ENCODE data around the gene HAUS7. TPM values are rescaled to one million over a fixed set of nuclear protein-coding genes. Genes with fewer than 3 reads are reported as not detected.

HAUS7 gene
- total RNA-seq, 1 experiment from 2014 or later = 28.9 TPM

DNA sequence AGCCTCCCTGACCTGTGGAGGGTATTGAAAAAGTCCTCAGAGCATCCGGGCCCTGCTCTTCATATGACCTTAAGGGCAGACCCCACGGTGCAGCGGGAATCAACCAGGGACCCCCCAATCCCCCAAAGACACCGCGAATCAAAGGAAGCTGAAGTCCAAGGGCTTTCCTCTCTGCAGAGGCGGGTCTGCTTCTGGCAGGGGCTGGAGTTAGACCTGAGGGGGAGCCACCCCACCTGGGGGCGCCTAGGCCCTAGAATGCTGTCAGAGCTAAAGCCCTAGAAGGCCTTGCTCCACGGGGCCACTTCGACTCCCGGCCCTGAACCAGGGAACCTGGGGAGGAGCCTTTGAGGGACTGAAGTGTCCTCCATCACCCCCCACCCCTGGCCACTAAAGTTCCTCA is 2.8 kb upstream of the HAUS7 start:
- no TSS peak for BruUV-seq (replicated peaks)

More for the DNA sequence above, 2.8 kb upstream of the HAUS7 start:
- Histone ChIP-seq H3K79me2 (ENCODE audit: insufficient read depth, low read length) (peaks cover 8% of the 10 kb centered on the region), H3K27me3 (ENCODE audit: insufficient read depth, low read length) (no peaks in the 10 kb centered on the region), H3K27ac (ENCODE audit: low read depth, low read length) (no peak overlapping the region), H3K4me1 (ENCODE audit: control insufficient read depth in 1 of 2, insufficient read depth in 2 of 2, low read length in 2 of 2) (peaks cover 0 to 5% of the 10 kb centered on the region in 2 experiments; a peak in 1 of 4 replicates), H3K4me3 (replicated peaks in 1 of 2; ENCODE audit: low read depth in 1 of 2, low read length in 2 of 2) (no peak overlapping the region), H3K4me2 (ENCODE audit: low read length) (no peak overlapping the region), H3K9me2 (ENCODE audit: insufficient read depth) (no peaks in the 10 kb centered on the region), H4K20me1 (ENCODE audit: insufficient read depth) (no peaks in the 10 kb centered on the region), H3K9me3 (ENCODE audit: control insufficient read depth in 1 of 2, insufficient read depth in 1 of 2, low read depth in 1 of 2, low read length in 2 of 2) (no peaks in the 10 kb centered on the region), H3K36me3 (ENCODE audit: control insufficient read depth in 1 of 2, insufficient read depth in 2 of 2, low read length in 2 of 2) (no peaks in the 10 kb centered on the region), H3K9ac (ENCODE audit: low read length) (no peak overlapping the region), H2AFZ (ENCODE audit: low read depth, low read length, poor library complexity, severe bottlenecking) (no peak overlapping the region)
- POLR2A ChIA-PET = no interaction called here
- intact Hi-C loops (cut with micrococcal nuclease) = no loop called here
- DNase-seq (ENCODE audit: low read depth, low spot score) (no peak), ATAC-seq (no peak)
- CTCF ChIA-PET = no interaction called here
- RAD21 ChIA-PET (ENCODE audit: low non-redundant PET in 1 of 2, low total read pairs in 2 of 2, uncharacterized antibody in 2 of 2, unreplicated experiment in 2 of 2) = no interaction called here
- no peak for TF ChIP-seq POLR2A (IDR thresholded peaks at IDR 0.05; ENCODE audit: borderline replicate concordance, extremely low read depth, insufficient read depth, insufficient read length)
- no peak for TF ChIP-seq JUND (IDR thresholded peaks at IDR 0.05)
- TF ChIP-seq EGR1 (IDR thresholded peaks at IDR 0.05; ENCODE audit: low read depth) = no peak
- no peak for TF ChIP-seq RAD21 (IDR thresholded peaks at IDR 0.05; ENCODE audit: low read depth)
- TF ChIP-seq, protein P1, sequence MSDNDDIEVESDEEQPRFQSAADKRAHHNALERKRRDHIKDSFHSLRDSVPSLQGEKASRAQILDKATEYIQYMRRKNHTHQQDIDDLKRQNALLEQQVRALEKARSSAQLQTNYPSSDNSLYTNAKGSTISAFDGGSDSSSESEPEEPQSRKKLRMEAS (IDR thresholded peaks at IDR 0.05) = no peak
- TF ChIP-seq, protein P2, sequence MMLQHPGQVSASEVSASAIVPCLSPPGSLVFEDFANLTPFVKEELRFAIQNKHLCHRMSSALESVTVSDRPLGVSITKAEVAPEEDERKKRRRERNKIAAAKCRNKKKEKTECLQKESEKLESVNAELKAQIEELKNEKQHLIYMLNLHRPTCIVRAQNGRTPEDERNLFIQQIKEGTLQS (IDR thresholded peaks at IDR 0.05) = no peak
- TF ChIP-seq, protein P3, sequence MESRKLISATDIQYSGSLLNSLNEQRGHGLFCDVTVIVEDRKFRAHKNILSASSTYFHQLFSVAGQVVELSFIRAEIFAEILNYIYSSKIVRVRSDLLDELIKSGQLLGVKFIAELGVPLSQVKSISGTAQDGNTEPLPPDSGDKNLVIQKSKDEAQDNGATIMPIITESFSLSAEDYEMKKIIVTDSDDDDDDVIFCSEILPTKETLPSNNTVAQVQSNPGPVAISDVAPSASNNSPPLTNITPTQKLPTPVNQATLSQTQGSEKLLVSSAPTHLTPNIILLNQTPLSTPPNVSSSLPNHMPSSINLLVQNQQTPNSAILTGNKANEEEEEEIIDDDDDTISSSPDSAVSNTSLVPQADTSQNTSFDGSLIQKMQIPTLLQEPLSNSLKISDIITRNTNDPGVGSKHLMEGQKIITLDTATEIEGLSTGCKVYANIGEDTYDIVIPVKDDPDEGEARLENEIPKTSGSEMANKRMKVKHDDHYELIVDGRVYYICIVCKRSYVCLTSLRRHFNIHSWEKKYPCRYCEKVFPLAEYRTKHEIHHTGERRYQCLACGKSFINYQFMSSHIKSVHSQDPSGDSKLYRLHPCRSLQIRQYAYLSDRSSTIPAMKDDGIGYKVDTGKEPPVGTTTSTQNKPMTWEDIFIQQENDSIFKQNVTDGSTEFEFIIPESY (IDR thresholded peaks at IDR 0.05; ENCODE audit: extremely low read depth, insufficient replicate concordance, low read length) = no peak
- TF ChIP-seq FOSL1 (IDR thresholded peaks at IDR 0.05; ENCODE audit: low read depth) = no peak
- TF ChIP-seq CEBPB (IDR thresholded peaks at IDR 0.05; ENCODE audit: low read depth) = no peak
- TF ChIP-seq, protein P4, sequence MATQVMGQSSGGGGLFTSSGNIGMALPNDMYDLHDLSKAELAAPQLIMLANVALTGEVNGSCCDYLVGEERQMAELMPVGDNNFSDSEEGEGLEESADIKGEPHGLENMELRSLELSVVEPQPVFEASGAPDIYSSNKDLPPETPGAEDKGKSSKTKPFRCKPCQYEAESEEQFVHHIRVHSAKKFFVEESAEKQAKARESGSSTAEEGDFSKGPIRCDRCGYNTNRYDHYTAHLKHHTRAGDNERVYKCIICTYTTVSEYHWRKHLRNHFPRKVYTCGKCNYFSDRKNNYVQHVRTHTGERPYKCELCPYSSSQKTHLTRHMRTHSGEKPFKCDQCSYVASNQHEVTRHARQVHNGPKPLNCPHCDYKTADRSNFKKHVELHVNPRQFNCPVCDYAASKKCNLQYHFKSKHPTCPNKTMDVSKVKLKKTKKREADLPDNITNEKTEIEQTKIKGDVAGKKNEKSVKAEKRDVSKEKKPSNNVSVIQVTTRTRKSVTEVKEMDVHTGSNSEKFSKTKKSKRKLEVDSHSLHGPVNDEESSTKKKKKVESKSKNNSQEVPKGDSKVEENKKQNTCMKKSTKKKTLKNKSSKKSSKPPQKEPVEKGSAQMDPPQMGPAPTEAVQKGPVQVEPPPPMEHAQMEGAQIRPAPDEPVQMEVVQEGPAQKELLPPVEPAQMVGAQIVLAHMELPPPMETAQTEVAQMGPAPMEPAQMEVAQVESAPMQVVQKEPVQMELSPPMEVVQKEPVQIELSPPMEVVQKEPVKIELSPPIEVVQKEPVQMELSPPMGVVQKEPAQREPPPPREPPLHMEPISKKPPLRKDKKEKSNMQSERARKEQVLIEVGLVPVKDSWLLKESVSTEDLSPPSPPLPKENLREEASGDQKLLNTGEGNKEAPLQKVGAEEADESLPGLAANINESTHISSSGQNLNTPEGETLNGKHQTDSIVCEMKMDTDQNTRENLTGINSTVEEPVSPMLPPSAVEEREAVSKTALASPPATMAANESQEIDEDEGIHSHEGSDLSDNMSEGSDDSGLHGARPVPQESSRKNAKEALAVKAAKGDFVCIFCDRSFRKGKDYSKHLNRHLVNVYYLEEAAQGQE (IDR thresholded peaks at IDR 0.05; ENCODE audit: low read depth) = no peak
- no peak for TF ChIP-seq POLR2AphosphoS5 (IDR thresholded peaks at IDR 0.05; ENCODE audit: low read depth, low read length)
- TF ChIP-seq SIN3A (IDR thresholded peaks at IDR 0.05; ENCODE audit: low read depth) = no peak
- TF ChIP-seq SRF (IDR thresholded peaks at IDR 0.05; ENCODE audit: low read depth) = no peak
- TF ChIP-seq ZFX (IDR thresholded peaks at IDR 0.05) = no peak
- no peak for TF ChIP-seq YY1 (IDR thresholded peaks at IDR 0.05; ENCODE audit: extremely low read depth, insufficient replicate concordance, low read depth, low read length)
- TF ChIP-seq ELF1 (IDR thresholded peaks at IDR 0.05; ENCODE audit: borderline replicate concordance, low read depth) = no peak

Data from HCT116 (cell line).